Ishikawa (cell line): ENCODE data around the gene HOMER2.

Experiments used
- CEBPB ChIP-seq: IDR thresholded peaks from 2 replicates; pipeline ENCODE4 v1.6.1; 2012
- CREB1 ChIP-seq: IDR thresholded peaks from 2 replicates; pipeline ENCODE4 v1.6.1; 2012; ENCODE audit warnings: low read depth
- EGR1 ChIP-seq: IDR thresholded peaks from 2 replicates; pipeline ENCODE4 v1.6.1; 2012
- EP300 ChIP-seq: IDR thresholded peaks from 2 replicates; pipeline ENCODE4 v1.6.1; 2012; ENCODE audit warnings: borderline replicate concordance
- FOXM1 ChIP-seq: IDR thresholded peaks from 2 replicates; pipeline ENCODE4 v1.6.1; 2012; ENCODE audit warnings: low read depth, borderline replicate concordance
- MAX ChIP-seq: IDR thresholded peaks from 2 replicates; pipeline ENCODE4 v1.6.1; 2012
- NFIC ChIP-seq: IDR thresholded peaks from 2 replicates; pipeline ENCODE4 v1.6.1; 2012
- RAD21 ChIP-seq: IDR thresholded peaks from 2 replicates; pipeline ENCODE4 v1.6.1; 2012; ENCODE audit warnings: low read depth
- TAF1 ChIP-seq: IDR thresholded peaks from 2 replicates; pipeline ENCODE4 v1.6.1; 2012; ENCODE audit warnings: low read depth, mild to moderate bottlenecking
- TCF12 ChIP-seq: IDR thresholded peaks from 2 replicates; pipeline ENCODE4 v1.6.1; 2012; ENCODE audit warnings: low read depth
- TEAD4 ChIP-seq: IDR thresholded peaks from 2 replicates; pipeline ENCODE4 v1.6.1; 2012
- YY1 ChIP-seq: IDR thresholded peaks from 2 replicates; pipeline ENCODE4 v1.6.1; 2012; ENCODE audit warnings: low read depth
- ZBTB7A ChIP-seq: IDR thresholded peaks from 2 replicates; pipeline ENCODE4 v1.6.1; 2012; ENCODE audit warnings: low read depth
- TF ChIP-seq, protein P1 (sequence below): IDR thresholded peaks from 2 replicates; pipeline ENCODE4 v1.6.1; 2012
- TF ChIP-seq, protein P2 (sequence below): IDR thresholded peaks from 2 replicates; pipeline ENCODE4 v1.6.1; 2012; ENCODE audit warnings: low read depth, mild to moderate bottlenecking

The HOMER2 gene

DNA sequence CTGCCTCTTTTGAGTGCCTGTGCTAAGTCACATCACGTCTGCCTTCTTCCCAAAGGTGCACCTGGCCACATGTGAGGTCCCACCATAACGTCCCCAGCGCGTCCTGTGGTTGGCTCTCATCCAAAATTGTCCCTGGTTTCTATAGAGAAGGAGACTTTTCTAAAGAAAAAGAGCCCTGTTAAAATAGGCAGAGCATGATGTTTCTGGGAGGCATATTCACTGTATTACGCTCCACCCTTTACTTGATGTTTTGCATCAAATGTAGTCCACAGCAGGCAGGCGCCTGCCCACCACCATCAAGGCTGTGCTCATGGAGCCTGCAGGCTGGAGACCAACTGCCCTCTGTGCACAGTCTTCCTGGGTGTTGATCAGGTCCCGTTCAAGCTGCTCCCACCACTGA is 106.8 kb downstream of the HOMER2 start:
- no peak for TF ChIP-seq RAD21
- no peak for TF ChIP-seq FOXM1
- no peak for TF ChIP-seq MAX
- no peak for TF ChIP-seq EP300
- TF ChIP-seq NFIC, result no peak
- TF ChIP-seq, protein P1, sequence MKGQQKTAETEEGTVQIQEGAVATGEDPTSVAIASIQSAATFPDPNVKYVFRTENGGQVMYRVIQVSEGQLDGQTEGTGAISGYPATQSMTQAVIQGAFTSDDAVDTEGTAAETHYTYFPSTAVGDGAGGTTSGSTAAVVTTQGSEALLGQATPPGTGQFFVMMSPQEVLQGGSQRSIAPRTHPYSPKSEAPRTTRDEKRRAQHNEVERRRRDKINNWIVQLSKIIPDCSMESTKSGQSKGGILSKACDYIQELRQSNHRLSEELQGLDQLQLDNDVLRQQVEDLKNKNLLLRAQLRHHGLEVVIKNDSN, result no peak
- TF ChIP-seq TEAD4, result no peak

DNA sequence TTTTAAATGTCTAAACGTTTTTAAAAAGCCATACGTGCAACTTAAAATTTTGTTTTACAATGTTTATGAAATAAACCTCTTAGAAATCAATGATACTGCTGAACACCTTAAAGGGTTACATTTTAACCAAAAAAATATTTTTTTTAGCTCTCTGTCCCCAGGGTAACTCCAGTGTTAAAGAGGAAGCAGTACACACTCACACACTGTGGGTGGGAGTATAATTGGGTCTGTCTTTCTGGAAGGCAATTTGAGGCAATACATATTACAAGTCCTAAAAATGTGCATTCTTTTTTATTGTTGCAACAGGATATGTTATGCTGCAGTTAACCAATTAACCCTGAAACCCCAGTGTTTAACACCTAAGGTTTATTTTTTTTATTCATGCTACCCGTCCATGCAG is 109.0 kb downstream of the HOMER2 start:
- TF ChIP-seq, protein P2, sequence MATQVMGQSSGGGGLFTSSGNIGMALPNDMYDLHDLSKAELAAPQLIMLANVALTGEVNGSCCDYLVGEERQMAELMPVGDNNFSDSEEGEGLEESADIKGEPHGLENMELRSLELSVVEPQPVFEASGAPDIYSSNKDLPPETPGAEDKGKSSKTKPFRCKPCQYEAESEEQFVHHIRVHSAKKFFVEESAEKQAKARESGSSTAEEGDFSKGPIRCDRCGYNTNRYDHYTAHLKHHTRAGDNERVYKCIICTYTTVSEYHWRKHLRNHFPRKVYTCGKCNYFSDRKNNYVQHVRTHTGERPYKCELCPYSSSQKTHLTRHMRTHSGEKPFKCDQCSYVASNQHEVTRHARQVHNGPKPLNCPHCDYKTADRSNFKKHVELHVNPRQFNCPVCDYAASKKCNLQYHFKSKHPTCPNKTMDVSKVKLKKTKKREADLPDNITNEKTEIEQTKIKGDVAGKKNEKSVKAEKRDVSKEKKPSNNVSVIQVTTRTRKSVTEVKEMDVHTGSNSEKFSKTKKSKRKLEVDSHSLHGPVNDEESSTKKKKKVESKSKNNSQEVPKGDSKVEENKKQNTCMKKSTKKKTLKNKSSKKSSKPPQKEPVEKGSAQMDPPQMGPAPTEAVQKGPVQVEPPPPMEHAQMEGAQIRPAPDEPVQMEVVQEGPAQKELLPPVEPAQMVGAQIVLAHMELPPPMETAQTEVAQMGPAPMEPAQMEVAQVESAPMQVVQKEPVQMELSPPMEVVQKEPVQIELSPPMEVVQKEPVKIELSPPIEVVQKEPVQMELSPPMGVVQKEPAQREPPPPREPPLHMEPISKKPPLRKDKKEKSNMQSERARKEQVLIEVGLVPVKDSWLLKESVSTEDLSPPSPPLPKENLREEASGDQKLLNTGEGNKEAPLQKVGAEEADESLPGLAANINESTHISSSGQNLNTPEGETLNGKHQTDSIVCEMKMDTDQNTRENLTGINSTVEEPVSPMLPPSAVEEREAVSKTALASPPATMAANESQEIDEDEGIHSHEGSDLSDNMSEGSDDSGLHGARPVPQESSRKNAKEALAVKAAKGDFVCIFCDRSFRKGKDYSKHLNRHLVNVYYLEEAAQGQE, result no peak
- TF ChIP-seq ZBTB7A (no peak), YY1 (no peak), TEAD4 (no peak), EP300 (no peak), NFIC (no peak), FOXM1 (no peak)

- TF ChIP-seq TCF12, result no peak
- TF ChIP-seq TEAD4, result no peak
- no peak for TF ChIP-seq FOXM1
- no peak for TF ChIP-seq NFIC
- no peak for TF ChIP-seq CEBPB
- no peak for TF ChIP-seq ZBTB7A
- TF ChIP-seq, protein P2, result no peak
- TF ChIP-seq MAX, result no peak
Observed at GRCh38 chr15:82840166-82840565, 112.4 kb downstream of the HOMER2 start.

GRCh38 chr15:82839136-82839535 is 113.4 kb downstream of the HOMER2 start:
- no peak for TF ChIP-seq ZBTB7A
- TF ChIP-seq EP300, result no peak
- TF ChIP-seq EGR1, result no peak
- no peak for TF ChIP-seq YY1
- TF ChIP-seq TAF1, result no peak
- no peak for TF ChIP-seq TCF12
- TF ChIP-seq RAD21, result no peak
- no peak for TF ChIP-seq CEBPB
- TF ChIP-seq, protein P2, result no peak
- TF ChIP-seq MAX, result no peak
- TF ChIP-seq TEAD4, result no peak
- TF ChIP-seq NFIC, result no peak
- TF ChIP-seq, protein P1, result no peak
- TF ChIP-seq CREB1, result no peak
- no peak for TF ChIP-seq FOXM1
